22Rv1 (cell line): ENCODE data around the gene NHLH1.

Experiments
- H3K27ac ChIP-seq: fragments of 450-650 bp; 2 replicates; pipeline ENCODE4 v1.5.1; 2017
- ZFX ChIP-seq: fragments of 450-650 bp; IDR thresholded peaks from 2 replicates; pipeline ENCODE4 v1.6.1; 2017; ENCODE audit warnings: antibody characterized with exemption, borderline replicate concordance
- TF ChIP-seq, protein P1 (sequence below): fragments of 450-650 bp; IDR thresholded peaks from 2 replicates; pipeline ENCODE4 v1.5.1; 2017; ENCODE audit warnings: mild to moderate bottlenecking

Gene NHLH1

DNA sequence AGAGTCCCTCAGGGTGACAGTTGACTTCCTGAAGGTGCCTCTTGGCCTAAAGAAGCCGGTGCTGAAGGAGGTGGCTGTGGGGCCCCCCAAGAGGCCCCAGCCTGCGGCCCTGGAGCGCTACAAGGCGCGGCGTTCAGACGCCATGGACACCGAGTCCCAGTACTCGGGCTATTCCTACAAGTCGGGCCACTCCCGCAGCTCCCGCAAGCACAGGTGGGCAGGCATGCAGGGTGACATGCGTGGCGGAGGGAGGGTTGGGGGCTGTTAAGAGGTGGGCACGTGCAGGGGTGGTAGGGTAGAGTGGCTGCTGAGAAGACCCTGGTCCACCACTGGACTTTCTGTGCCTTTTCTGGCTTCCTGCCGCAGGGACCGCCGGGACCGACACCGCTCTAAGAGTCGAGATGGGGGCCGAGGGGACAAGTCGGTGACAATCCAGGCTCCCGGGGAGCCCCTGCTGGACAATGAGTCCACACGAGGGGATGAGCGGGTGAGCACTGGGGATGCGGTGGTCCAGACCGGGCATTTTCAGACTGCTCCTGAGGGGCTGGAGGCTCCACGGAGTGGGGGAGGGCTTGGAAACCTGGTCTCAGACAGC is 48.9 kb downstream of the NHLH1 start:
- no peak overlapping the region for H3K27ac ChIP-seq

DNA sequence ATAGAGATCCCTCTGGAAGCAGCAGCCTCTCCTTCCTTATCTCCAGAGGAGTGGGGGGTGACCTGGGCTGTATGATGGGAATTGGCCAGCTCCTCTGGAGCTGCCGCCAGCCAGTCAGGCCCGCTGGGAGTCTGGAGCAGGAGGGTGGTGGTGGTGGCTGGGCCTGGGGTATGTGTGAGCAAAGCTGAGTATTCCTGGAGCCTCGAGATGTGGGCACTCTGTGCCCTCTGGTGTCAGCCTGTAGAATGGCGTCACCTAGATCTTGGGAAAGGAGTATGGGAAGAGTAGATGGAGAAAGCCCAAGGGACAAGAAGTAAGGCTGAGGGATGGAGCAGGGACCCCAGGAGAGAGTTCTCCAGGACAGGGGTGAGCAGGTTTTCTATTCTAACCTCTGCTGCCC is 49.5 kb downstream of the NHLH1 start:
- no peak overlapping the region for H3K27ac ChIP-seq
- TF ChIP-seq ZFX: no peak
- TF ChIP-seq, protein P1, sequence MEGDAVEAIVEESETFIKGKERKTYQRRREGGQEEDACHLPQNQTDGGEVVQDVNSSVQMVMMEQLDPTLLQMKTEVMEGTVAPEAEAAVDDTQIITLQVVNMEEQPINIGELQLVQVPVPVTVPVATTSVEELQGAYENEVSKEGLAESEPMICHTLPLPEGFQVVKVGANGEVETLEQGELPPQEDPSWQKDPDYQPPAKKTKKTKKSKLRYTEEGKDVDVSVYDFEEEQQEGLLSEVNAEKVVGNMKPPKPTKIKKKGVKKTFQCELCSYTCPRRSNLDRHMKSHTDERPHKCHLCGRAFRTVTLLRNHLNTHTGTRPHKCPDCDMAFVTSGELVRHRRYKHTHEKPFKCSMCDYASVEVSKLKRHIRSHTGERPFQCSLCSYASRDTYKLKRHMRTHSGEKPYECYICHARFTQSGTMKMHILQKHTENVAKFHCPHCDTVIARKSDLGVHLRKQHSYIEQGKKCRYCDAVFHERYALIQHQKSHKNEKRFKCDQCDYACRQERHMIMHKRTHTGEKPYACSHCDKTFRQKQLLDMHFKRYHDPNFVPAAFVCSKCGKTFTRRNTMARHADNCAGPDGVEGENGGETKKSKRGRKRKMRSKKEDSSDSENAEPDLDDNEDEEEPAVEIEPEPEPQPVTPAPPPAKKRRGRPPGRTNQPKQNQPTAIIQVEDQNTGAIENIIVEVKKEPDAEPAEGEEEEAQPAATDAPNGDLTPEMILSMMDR: peak; percentile 41

More for the DNA sequence above, 48.9 kb downstream of the NHLH1 start:
- TF ChIP-seq, protein P1: no peak
- TF ChIP-seq ZFX: no peak

DNA sequence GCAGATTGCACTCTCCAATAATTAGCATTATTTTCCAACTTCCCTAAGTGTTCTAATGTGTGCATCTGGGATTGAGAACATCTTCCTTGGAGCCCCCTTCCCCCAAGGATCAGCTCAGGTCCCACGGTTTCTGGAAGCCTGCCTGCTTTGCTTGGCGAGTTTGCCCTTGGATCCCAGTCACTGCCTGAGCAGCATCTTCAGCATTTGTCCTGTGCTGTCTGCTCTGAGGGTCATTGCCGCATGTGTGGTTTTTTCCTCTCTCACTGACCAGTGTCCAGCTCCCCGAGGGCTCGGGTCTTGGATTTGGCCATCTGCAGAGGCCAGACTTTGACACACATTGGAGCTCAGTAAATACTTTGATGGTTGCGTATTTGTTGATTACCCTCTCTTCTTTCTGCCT is 51.6 kb downstream of the NHLH1 start:
- TF ChIP-seq ZFX: no peak
- TF ChIP-seq, protein P1: no peak
- no peak overlapping the region for H3K27ac ChIP-seq

DNA sequence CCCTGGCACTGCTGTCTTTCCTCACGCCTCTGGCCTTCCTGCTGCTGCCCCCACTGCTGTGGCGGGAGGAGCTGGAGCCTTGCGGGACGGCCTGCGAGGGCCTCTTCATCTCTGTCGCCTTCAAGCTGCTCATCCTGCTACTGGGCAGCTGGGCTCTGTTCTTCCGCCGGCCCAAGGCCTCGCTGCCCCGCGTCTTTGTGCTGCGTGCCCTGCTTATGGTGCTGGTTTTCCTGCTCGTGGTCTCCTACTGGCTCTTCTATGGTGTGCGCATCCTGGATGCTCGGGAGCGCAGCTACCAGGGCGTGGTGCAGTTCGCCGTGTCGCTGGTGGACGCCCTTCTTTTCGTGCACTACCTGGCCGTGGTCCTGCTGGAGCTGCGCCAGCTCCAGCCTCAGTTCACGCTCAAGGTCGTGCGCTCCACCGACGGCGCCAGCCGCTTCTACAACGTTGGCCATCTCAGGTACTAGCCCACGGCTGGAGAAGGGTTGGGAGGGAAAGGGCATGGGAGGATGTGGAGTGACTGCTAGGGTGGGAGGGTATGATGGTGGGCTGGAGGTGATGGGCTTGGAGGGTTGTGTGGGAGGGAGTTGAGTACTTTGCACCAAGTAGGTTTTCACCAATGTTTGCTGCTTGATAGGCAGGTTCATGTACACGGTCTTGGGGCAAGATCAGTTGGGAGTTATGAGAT is 52.4 kb downstream of the NHLH1 start:
- no peak for TF ChIP-seq ZFX
- TF ChIP-seq, protein P1: no peak

DNA sequence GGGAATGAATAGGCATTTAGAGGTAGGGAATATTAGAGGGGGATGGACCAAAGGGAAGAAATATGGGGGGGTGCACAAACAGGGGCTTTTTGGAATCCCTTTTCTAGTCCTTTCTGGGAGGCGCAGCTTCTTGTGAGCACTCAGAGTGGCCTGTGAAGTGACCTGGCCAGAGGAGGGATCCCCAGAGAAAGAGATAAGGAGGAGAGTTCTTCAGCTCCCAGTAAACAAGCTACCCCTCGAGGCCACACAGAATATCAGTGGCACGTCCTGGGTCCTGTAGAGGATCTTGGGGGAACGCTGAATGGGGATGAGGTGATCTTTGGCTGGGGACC is 52.9 kb downstream of the NHLH1 start:
- H3K27ac ChIP-seq: no peak overlapping the region
- TF ChIP-seq, protein P1: no peak
- no peak for TF ChIP-seq ZFX

More for the DNA sequence above, 52.4 kb downstream of the NHLH1 start:
- no peak overlapping the region for H3K27ac ChIP-seq

DNA sequence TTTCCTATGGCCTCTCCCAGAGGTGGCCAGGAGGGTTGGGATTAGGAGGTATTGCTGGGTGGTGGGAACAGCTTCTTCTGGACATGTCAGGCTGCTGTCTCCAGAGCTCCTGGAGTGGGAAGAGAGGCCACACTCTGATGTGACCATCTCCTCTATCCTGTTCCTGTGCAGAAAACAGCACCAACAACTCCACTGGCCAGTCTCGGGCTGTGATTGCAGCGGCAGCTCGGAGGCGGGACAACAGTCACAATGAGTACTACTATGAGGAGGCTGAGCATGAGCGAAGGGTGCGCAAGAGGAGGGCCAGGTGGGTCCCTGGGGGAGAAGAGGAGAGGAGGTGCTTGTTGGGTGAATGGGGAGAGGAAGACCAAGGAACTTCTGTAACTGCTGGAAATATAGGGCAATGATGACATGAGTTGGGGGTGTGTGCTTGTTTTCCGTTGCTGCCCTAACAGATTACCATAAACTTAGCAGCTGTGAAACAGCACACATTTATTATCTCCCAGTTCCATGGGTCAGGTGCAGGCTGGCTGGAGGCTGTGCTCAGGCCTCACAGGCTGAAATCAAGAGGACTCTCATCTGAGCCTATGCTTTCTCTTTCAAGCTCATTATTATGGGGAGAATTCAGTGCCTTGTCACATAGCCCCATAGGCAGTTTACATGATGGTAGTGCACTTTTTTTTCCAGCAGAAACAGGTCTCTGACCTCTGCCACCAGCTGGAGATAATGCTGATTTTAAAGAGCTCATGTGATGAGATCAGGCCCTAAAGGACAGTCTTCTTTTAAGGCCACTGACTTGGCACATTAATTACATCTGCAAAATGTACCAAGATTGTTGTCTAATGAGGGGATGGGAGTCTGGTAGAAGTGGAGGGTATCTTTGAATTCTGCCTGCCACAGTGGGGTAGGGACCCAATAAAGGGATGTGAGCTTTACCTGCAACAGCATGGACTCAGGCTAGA is 54.3 kb downstream of the NHLH1 start:
- TF ChIP-seq, protein P1: no peak
- no peak for TF ChIP-seq ZFX
- no peak overlapping the region for H3K27ac ChIP-seq

DNA sequence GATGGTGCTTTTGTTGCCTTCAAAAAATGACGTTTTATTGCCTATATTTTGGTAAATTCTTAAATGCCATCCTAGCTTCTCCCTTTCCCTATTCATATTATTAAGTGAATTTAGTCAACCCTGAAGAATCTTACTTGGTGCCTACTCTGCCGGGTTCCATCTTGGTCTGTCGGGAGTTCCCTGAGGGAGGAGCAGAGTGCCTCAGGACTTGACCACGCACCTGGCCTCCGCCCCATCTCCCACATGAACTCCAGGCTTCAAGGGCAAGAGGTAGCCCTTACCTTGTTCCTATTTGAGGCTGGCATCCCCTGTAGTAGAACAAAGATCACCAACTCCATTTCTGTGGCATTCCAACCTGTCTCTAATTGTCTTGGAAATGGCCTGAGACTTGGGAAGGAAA is 55.0 kb downstream of the NHLH1 start:
- H3K27ac ChIP-seq: no peak overlapping the region
- TF ChIP-seq, protein P1: no peak
- no peak for TF ChIP-seq ZFX
